HG02759 (cell line): Measurements from ENCODE around the gene UBE2B.
A peak's percentile ranks its signal among the peaks of the same experiment; 100 is the strongest.

Experiments
- ATAC-seq: cut with Tn5 transposase; IDR thresholded peaks from one replicate; pipeline ENCODE4 v1.9.1; 2021; ENCODE audit warnings: mild to moderate bottlenecking, moderate library complexity; ENCODE audit not compliant: unreplicated experiment

Gene UBE2B

DNA sequence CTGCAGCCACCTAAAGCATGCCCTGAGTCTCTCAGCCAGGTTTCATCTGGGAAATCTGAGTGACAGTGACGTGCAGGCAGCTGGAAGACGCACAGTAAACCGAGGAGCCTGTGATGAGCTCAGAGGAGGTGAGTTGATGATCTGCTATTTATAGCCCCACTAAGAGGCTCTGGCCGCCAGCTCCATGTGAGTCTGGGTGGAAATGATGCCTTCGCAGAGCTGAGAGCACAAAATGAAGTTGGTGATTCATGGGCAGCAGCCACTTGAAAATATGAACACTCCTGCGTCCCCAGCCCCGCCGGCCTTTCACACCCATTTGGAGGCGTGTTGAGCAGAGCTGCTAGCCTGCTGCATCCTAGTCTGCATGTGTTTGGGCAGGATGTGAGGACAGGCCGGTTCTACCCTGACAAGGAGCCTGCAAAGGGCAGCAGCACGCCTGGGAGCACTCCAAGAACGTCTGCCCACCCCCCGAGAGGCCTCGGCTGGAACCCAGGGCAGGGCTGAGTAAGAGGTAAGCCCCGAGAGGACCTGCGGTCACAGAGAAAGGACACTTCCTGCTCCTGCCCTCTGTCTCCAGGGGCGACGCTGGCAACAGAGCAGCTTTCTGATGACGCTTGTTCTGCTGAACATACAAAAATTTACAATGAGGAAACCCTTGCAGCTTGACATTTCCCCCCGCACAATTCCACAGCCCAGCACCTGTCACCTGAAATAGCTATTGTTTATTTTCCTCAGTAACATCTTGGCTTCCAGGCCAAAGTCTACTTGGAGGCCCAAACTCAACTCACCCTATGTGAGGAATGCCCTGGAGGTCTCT is 65.4 kb downstream of the UBE2B start:
- peak; percentile 91 for ATAC-seq

- no peak for ATAC-seq
Measured at GRCh38 chr5:134437340-134437846, 66.0 kb downstream of the UBE2B start.

DNA sequence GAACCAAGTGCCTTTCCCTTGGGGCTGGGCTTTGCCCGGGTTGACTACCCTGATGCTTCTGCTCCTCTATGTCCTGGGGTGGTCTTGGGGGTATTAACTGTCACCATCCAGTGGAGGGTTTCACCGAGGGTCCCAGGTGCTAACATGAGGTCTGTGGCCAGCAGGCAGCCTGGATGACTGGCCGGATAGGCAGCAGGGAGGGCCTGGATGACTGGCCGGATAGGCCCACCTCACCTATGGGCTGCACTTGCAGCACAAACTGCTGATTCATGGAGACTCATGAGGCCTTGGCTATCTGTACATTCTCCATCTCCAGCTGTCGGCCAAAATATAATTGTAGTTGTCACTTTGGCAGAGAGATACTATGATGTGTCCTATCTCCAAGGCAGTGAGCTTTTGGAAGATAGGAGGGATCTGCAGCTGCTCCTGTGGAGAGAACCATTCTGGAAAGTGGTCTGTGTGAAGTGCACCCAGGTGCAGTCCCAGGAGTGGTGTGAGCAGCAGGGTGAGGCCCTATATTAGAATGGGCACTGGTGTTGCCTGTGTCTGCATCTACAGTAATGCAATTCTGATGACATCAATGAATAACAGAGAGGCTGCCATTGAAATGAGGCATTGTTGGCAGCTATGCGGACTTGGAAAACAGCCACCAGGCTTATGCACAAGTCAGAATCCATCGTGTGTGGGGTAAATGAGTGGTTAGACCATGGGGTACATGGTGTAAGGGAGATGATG is 66.6 kb downstream of the UBE2B start:
- no peak for ATAC-seq

DNA sequence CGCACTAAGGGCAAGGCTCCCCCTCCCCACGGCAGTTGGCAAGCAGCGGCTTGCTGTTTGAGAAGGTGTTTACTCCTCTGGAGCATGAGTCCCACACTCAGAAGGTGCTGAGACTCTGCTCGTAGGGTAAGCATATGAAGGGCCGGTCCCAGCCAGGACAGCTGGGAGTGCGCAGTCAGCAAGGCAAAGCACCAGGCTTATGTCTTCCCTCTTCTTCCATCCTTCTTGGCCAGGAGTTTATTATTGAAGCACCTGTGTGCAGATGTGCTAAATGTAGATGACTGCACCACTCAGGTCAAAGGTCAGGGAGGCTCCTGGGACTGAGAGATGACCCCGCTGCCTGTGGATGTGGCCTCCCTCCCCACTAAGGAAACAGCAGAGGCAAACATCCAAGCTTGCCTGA is 67.4 kb downstream of the UBE2B start:
- no peak for ATAC-seq

GRCh38 chr5:134439210-134439654 is 67.9 kb downstream of the UBE2B start:
- no peak for ATAC-seq

GRCh38 chr5:134440201-134440755 is 68.9 kb downstream of the UBE2B start:
- no peak for ATAC-seq
